AG09309 (cell line): ENCODE measurements around the gene TREM2.
"Not testable (repeated sequence)": the region's sequence is repeated elsewhere in the genome, so short reads cannot be mapped to it uniquely, and the experiment has no call there.

ENCODE experiments used
- DNase-seq: peaks from one replicate; pipeline ENCODE4 v3.0.0-alpha.2; 2010; ENCODE audit warnings: low read depth
- H3K4me3 ChIP-seq: 2 replicates; pipeline ENCODE4 v1.5.1; 2011; ENCODE audit warnings: mild to moderate bottlenecking, low read depth, low read length, moderate library complexity; ENCODE audit not compliant: control insufficient read depth
- CTCF ChIP-seq: IDR thresholded peaks from 2 replicates; pipeline ENCODE4 v1.5.1; 2011; ENCODE audit warnings: mild to moderate bottlenecking, low read depth, low read length, inconsistent platforms; ENCODE audit not compliant: insufficient read depth, control insufficient read depth; ENCODE audit errors: missing control alignments

Gene TREM2

DNA sequence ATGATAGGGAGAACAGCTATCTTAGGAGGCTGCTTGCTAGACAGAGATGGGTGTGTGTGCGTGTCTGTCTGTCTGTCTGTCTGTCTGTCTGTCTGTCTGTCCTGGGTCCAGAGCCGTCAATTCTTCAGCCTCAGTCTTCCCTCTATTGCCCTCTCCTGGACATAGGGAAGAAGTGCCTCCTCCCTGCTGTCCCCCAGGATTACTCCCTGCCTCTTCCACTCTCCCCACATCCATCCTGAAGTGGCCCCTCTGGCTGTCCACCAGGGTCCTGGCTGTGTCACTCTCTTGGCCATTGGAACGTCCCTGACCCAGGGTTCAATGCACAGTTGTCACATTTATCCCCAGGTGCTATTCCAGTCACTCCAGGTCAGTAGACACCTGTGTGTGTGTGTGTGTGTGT, 27.9 kb upstream of the TREM2 start:
- no peak for TF ChIP-seq CTCF
- no peak overlapping the region for H3K4me3 ChIP-seq
- no peak for DNase-seq

DNA sequence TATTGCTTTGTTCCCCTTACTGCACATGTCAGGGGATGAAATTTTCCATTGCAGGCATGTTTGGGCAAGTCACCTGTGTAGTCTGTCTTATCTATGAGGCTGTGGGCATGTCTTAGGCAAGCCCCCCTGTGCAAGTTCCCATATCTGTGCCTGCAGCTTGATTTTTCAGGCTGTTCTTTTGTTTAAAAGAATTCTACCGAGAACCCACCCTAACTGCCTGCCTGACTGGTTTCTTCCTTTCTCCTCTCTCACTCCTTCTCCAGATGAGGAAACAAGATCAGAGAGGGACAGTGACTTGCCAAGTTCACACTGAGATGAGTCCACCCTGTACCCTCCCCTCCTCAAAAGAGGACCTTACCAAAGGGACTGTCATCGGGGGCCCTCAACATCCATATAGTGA, 27.1 kb upstream of the TREM2 start:
- H3K4me3 ChIP-seq: no peak overlapping the region
- TF ChIP-seq CTCF: no peak
- DNase-seq: no peak

DNA sequence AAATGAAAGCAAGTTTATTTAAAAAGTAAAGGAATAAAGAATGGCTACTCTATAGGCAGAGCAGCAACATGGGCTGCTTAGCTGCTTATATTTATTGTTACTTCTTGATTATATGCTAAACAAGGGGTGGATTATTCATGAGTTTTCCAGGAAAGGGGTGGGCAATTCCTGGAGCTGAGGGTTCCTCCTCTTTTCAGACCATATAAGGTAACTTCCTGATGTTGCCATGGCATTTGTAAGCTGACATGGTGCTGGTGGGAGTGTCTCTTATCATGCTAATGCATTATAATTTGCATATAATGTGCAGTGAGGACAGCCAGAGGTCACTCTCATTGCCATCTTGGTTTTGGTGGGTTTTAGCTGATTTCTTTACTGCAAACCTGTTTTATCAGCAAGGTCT, 26.1 kb upstream of the TREM2 start:
- not testable (repeated sequence) for H3K4me3 ChIP-seq, DNase-seq

DNA sequence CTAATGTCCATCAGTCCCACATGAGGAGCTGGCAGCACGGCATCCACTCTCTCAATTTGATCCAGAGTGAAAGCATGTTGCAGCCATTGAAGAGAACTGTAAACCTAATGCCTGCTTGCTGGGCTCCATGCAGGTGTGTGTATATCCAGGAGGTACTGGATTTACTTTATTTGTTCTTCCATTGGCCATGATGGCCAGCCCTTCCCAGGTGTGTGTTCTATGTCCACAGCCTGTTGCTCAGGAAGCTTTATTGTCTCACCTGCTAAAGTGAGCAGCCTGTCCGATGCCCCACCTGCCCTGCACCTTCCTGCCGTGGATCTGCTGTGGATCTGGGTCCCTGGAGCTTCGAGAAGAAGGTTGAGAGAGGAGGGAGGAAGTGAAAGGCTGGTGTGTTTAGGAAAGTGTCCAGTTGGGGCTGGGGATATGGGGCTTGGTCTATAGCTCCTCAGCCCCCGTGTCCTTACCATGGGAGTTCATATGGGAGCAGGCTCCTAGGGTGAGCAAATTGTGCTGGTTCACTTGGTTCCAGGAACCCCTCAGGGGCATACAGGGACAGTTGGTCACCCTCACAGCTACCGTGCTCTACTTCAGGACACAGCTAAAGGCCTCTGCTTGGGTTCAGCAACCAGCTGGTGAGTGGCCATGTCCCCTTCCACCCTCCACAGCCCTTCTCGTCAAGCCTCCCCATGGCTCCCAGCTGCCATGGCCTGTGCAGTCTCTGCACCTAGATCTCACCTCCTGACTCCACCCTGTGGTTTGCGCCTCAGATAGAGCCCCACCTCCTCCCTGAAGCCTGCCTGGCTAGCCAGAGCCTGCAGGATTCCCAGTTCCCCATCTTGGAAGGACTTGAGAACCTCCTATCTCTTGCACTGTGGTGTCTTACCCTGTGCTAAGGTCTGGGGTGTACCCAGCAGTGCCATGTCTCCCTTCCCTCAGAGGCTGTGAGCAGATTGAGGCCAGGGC, 25.3 kb upstream of the TREM2 start:
- DNase-seq: no peak
- TF ChIP-seq CTCF: no peak

DNA sequence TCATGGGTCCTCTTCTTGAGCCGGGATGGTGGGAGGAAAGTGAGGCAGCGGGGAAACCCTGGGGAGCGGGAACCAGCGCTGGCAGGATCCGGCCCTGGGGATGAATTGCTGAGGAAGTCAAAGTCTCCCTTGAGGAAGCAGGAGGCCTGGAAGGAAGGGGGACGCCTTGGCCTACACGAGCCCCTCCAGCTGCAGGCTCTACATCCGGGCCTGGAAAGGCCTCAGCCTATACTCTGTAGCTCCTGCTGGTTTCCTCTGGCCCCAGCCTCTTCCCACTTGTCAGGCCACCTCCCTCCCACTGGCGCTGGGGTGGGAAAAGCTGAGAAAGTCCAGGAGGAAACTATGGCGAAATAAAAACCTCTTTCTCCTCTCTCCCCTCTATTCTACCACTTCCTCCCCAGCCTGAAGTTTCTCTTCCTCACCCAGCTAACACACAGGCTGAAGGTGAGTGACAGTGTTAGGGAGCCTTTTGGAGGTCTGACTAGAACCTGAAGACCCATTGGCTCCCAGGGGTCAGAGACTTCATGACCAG, 23.2 kb upstream of the TREM2 start:
- TF ChIP-seq CTCF: no peak
- DNase-seq: no peak
- no peak overlapping the region for H3K4me3 ChIP-seq

More for the DNA sequence above, 25.3 kb upstream of the TREM2 start:
- no peak overlapping the region for H3K4me3 ChIP-seq

DNA sequence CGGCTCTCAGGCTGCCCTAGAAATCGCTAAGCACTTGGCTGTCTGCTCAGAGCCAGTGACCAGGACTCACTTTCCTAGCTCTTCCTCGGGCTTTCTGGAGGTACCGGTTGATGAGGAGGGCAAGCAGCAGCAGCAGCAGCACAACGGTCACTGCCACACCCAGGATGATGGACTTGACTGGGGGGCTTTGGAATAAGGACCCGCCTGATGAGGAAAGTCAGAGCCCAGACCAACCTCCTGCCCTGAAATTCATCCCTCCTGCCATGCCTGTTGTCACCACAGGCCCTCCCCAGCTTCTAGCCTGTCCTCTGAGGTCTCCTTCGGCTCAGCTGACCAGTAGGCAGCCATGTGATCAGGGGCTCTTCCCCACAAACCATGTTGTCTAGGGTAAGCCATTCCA, 21.8 kb upstream of the TREM2 start:
- no peak for DNase-seq
- H3K4me3 ChIP-seq: no peak overlapping the region
- TF ChIP-seq CTCF: no peak
